T-cell (primary cell): ENCODE measurements around the gene KIAA1671. TPM values are rescaled to one million over a fixed set of nuclear protein-coding genes. Genes with fewer than 3 reads are reported as not detected.

ENCODE experiments used
- ATAC-seq, 4 experiments: fragments of 200-7000 bp in 3 of 4; fragments of 150-1000 bp in 1 of 4; cut with Tn5 transposase; replicated peaks in 1 of 4; 1 replicate in 3 of 4; 2 replicates in 1 of 4; pipeline ENCODE4 v1.10.0; 2021; ENCODE audit warnings: moderate library complexity in 3 of 4, mild to moderate bottlenecking in 2 of 4, moderate number of reproducible peaks in 1 of 4
- CTCF ChIA-PET, 2 donors: fragments of 300-600 bp; sonication (Branson Sonifier 250); formaldehyde crosslinking; loops; one replicate each; lab custom pipeline; 2022; ENCODE audit warnings: antibody characterized with exemption in 2 of 2; lab: Charles Lee
- POLR2A ChIA-PET, 2 donors: fragments of 300-600 bp; sonication (Branson Sonifier 250); formaldehyde crosslinking; loops; one replicate each; lab custom pipeline; 2022; ENCODE audit warnings: antibody characterized with exemption in 2 of 2; lab: Charles Lee
- DNase-seq, 35 experiments: peaks; one replicate each; pipeline versions ENCODE4 v3.0.0 to v3.0.0-alpha.2; 2013 to 2023
- H3K27ac ChIP-seq: one replicate; pipeline ENCODE4 v1.5.1; 2013; ENCODE audit warnings: low read length
- H3K27me3 ChIP-seq, 2 experiments: replicated peaks in 1 of 2; 1 replicate in 1 of 2; 2 replicates in 1 of 2; pipeline versions ENCODE4 v1.6.1 to v1.7.0; 2013; ENCODE audit warnings: low read length in 1 of 2, mixed read lengths in 1 of 2; ENCODE audit not compliant: control insufficient read depth in 2 of 2, insufficient read depth in 2 of 2; ENCODE audit errors: extremely low read depth in 1 of 2
- H3K36me3 ChIP-seq, 2 donors: 1 replicate in 1 of 2; 2 replicates in 1 of 2; pipeline versions ENCODE4 v1.6.1 to v1.7.0; 2013; ENCODE audit warnings: low read length in 1 of 2; ENCODE audit not compliant: control insufficient read depth in 2 of 2, insufficient read depth in 1 of 2; ENCODE audit errors: extremely low read depth in 1 of 2
- H3K4me1 ChIP-seq, 2 experiments: 1 replicate in 1 of 2; 2 replicates in 1 of 2; pipeline versions ENCODE4 v1.6.1 to v1.7.0; 2013; ENCODE audit warnings: low read length in 2 of 2, mixed read lengths in 1 of 2; ENCODE audit not compliant: insufficient read depth in 2 of 2, control insufficient read depth in 1 of 2; ENCODE audit errors: extremely low read depth in 1 of 2
- H3K4me3 ChIP-seq, 2 donors: 1 replicate in 1 of 2; 2 replicates in 1 of 2; pipeline versions ENCODE4 v1.5.1 to v1.7.0; 2013; ENCODE audit warnings: mild to moderate bottlenecking in 2 of 2, low read length in 1 of 2, moderate library complexity in 1 of 2; ENCODE audit not compliant: control insufficient read depth in 1 of 2; ENCODE audit errors: extremely low read depth in 1 of 2
- H3K9me3 ChIP-seq: 2 replicates; pipeline ENCODE4 v1.7.0; 2013
- H3K27ac Mint-ChIP-seq, 2 donors: one replicate each; pipeline ENCODE4 v1.8.0; 2020 to 2021; ENCODE audit warnings: mild to moderate bottlenecking in 2 of 2, mixed read lengths in 2 of 2
- H3K27me3 Mint-ChIP-seq, 2 donors: one replicate each; pipeline ENCODE4 v1.8.0; 2021 to 2022; ENCODE audit warnings: mixed read lengths in 2 of 2
- H3K36me3 Mint-ChIP-seq: one replicate; pipeline ENCODE4 v1.8.0; 2021; ENCODE audit warnings: mixed read lengths
- H3K4me1 Mint-ChIP-seq, 3 donors: one replicate each; pipeline ENCODE4 v1.8.0; 2020 to 2022; ENCODE audit warnings: mixed read lengths in 3 of 3, mild to moderate bottlenecking in 1 of 3
- H3K4me3 Mint-ChIP-seq, 3 donors: one replicate each; pipeline ENCODE4 v1.8.0; 2020 to 2022; ENCODE audit warnings: mild to moderate bottlenecking in 3 of 3, mixed read lengths in 3 of 3, moderate library complexity in 3 of 3
- H3K9me3 Mint-ChIP-seq, 3 donors: one replicate each; pipeline ENCODE4 v1.8.0; 2020 to 2022; ENCODE audit warnings: mixed read lengths in 3 of 3
- WGBS: methylation state at CpG from one replicate; pipeline ENCODE4 v1.1.5; 2013; ENCODE audit warnings: missing lambda C conversion rate; ENCODE audit not compliant: insufficient coverage; 5-methylcytosine and 5-hydroxymethylcytosine counted together
- total RNA-seq, 35 experiments: library from RNA in 6 of 35; stranded (reverse) in 6 of 35; fragments of 120-200 nt in 1 of 35; gene quantifications; one replicate each; pipeline versions ENCODE4 v1.2.1 to v1.2.4 and lab custom pipeline; 2013 to 2026

KIAA1671 gene
- total RNA-seq, 5 donors from 2014 or later (not counting 1 experiment from before 2014, with no cell fraction given): 5.1 to 20.3 (median 9.0) TPM

DNA sequence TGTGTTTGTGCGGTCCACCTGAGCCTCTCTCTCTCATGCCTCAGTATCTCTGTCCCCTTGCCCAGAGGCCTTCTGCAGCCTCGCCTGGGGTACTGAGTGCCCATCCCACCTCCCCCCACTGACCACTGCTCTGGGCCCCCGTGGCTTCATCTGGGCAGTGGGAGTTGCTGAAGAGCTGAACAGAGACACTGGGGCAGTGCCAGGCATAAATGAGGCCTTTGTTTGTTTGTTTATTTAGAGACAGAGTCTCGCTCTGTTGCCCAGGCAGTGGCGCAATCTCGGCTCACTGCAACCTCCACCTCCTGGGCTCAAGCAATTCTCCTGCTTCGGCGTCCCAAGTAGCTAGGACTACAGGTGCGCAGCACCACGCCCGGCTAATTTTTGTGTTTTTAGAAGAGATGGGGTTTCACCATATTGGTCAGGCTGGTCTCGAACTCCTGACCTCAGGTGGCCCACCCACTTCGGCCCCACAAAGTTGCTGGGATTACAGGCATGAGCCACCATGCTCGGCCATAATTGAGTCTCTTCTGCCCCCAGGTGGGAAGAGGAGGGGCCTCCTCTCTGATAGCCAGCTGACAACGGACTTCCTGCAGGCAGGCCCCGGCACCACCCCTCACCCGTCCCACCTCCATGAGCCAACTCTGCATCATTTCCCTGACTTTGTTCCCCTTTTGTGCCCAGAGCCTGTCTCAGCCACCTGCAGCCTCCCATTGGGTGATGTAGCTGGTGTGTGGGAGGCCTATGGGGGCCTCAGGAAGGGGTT is 256.4 kb downstream of the KIAA1671 start:
- Mint-ChIP-seq H3K36me3 (no peaks in the 10 kb centered on the region), H3K9me3 (peaks cover 5 to 8% (median 5%) of the 10 kb centered on the region in 3 donors), H3K4me3 (no peak overlapping the region), H3K27ac (no peak overlapping the region), H3K27me3 (peaks cover 0 to 7% of the 10 kb centered on the region in 2 donors), H3K4me1 (no peaks in the 10 kb centered on the region)
- no peaks in the 10 kb centered on the region for H3K36me3 ChIP-seq
- no peak overlapping the region for H3K27ac ChIP-seq
- H3K4me1 ChIP-seq: no peaks in the 10 kb centered on the region
- 75% methylated on average over 2 of the region's 17 CpGs for WGBS
- ChIA-PET CTCF (no interaction called here), POLR2A (no interaction called here)
- no peaks in the 10 kb centered on the region for H3K9me3 ChIP-seq
- ATAC-seq (no peak), DNase-seq (no peak)
- H3K4me3 ChIP-seq: no peak overlapping the region
- H3K27me3 ChIP-seq: peaks cover 0 to 5% of the 10 kb centered on the region in 2 experiments

GRCh38 chr22:25210793-25211192 is 258.3 kb downstream of the KIAA1671 start:
- Mint-ChIP-seq H3K9me3 (peaks cover 5 to 8% (median 7%) of the 10 kb centered on the region in 3 donors), H3K27ac (no peak overlapping the region), H3K36me3 (no peaks in the 10 kb centered on the region), H3K4me1 (no peaks in the 10 kb centered on the region), H3K27me3 (peaks cover 4 to 7% of the 10 kb centered on the region in 2 donors), H3K4me3 (no peak overlapping the region)
- DNase-seq (no peak), ATAC-seq (no peak)
- no peaks in the 10 kb centered on the region for H3K36me3 ChIP-seq
- peaks cover 0 to 5% of the 10 kb centered on the region in 2 experiments for H3K27me3 ChIP-seq
- H3K27ac ChIP-seq: no peak overlapping the region
- 90% methylated on average over 2 of the region's 3 CpGs for WGBS
- POLR2A ChIA-PET: no interaction called here
- no peaks in the 10 kb centered on the region for H3K4me1 ChIP-seq
- H3K4me3 ChIP-seq: no peak overlapping the region
- CTCF ChIA-PET: no interaction called here
- H3K9me3 ChIP-seq: no peaks in the 10 kb centered on the region

- Histone ChIP-seq H3K36me3 (no peaks in the 10 kb centered on the region), H3K9me3 (no peaks in the 10 kb centered on the region), H3K27me3 (peaks cover 2 to 5% of the 10 kb centered on the region in 2 experiments), H3K4me3 (no peak overlapping the region), H3K4me1 (no peaks in the 10 kb centered on the region), H3K27ac (no peak overlapping the region)
- no peaks in the 10 kb centered on the region for H3K36me3 Mint-ChIP-seq
- CTCF ChIA-PET: no interaction called here
- ATAC-seq: no peak
- H3K9me3 Mint-ChIP-seq: peaks cover 5 to 8% (median 7%) of the 10 kb centered on the region in 3 donors
- peaks cover 7 to 17% of the 10 kb centered on the region in 2 donors for H3K27me3 Mint-ChIP-seq
- no peaks in the 10 kb centered on the region for H3K4me1 Mint-ChIP-seq
- H3K27ac Mint-ChIP-seq: no peak overlapping the region
- POLR2A ChIA-PET: no interaction called here
- no peak overlapping the region for H3K4me3 Mint-ChIP-seq
- DNase-seq: no peak
- WGBS: no CpG with 5 or more reads among the region's 3 CpGs
Measured at GRCh38 chr22:25212337-25212736, 259.8 kb downstream of the KIAA1671 start.

GRCh38 chr22:25213221-25213620 is 260.7 kb downstream of the KIAA1671 start:
- Histone ChIP-seq H3K9me3 (no peaks in the 10 kb centered on the region), H3K36me3 (no peaks in the 10 kb centered on the region), H3K27ac (no peak overlapping the region), H3K4me3 (no peak overlapping the region), H3K4me1 (no peaks in the 10 kb centered on the region), H3K27me3 (peaks cover 2 to 10% of the 10 kb centered on the region in 2 experiments)
- peaks cover 5 to 8% (median 7%) of the 10 kb centered on the region in 3 donors for H3K9me3 Mint-ChIP-seq
- no peak overlapping the region for H3K27ac Mint-ChIP-seq
- H3K36me3 Mint-ChIP-seq: no peaks in the 10 kb centered on the region
- WGBS: no CpG with 5 or more reads among the region's 3 CpGs
- POLR2A ChIA-PET: no interaction called here
- DNase-seq (no peak), ATAC-seq (no peak)
- CTCF ChIA-PET: no interaction called here
- H3K4me1 Mint-ChIP-seq: no peaks in the 10 kb centered on the region
- H3K27me3 Mint-ChIP-seq: peaks cover 11 to 17% of the 10 kb centered on the region in 2 donors
- no peak overlapping the region for H3K4me3 Mint-ChIP-seq

DNA sequence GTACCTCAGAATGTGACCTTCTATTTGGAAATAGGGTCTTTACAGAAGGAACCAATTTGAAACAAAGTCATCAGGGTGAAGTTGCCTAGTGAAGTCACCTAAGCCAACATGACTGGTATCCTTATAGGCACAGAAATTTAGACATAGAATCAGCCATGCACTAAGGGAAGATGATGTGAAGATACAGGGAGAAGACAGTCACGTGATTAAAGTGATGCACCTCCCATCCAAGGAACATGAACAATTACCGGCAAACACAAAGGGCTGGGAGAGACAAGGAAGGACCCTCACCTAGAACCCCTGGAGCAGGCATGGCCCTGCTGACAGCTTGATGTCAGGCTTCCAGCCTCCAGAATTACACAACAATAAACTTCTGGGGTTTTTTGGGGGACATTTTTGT is 263.7 kb downstream of the KIAA1671 start:
- Histone ChIP-seq H3K27me3 (peaks cover 2 to 12% of the 10 kb centered on the region in 2 experiments), H3K4me3 (no peak overlapping the region), H3K4me1 (no peaks in the 10 kb centered on the region), H3K9me3 (no peaks in the 10 kb centered on the region), H3K27ac (no peak overlapping the region), H3K36me3 (no peaks in the 10 kb centered on the region)
- CTCF ChIA-PET: no interaction called here
- no CpG with 5 or more reads among the region's 2 CpGs for WGBS
- Mint-ChIP-seq H3K36me3 (no peaks in the 10 kb centered on the region), H3K4me3 (no peak overlapping the region), H3K27ac (no peak overlapping the region), H3K9me3 (peaks cover 5 to 8% (median 7%) of the 10 kb centered on the region in 3 donors), H3K27me3 (peaks cover 17 to 20% of the 10 kb centered on the region in 2 donors), H3K4me1 (no peaks in the 10 kb centered on the region)
- ATAC-seq: no peak
- no peak for DNase-seq
- POLR2A ChIA-PET: no interaction called here

GRCh38 chr22:25219211-25219689 is 266.7 kb downstream of the KIAA1671 start, which contains the start of gene CRYBB2:
Gene CRYBB2, plus strand, starts transcription at chr22:25219639. Its CDS starts 1,791 bp downstream, at chr22:25221430.
- 90% methylated on average over 15 of the region's 19 CpGs for WGBS

More at GRCh38 chr22:25219211-25219689, 266.7 kb downstream of the KIAA1671 start, which contains the start of gene CRYBB2:
- POLR2A ChIA-PET: no interaction called here
- Mint-ChIP-seq H3K9me3 (peaks cover 0 to 1% (median 0%) of the 10 kb centered on the region in 3 donors), H3K36me3 (no peaks in the 10 kb centered on the region), H3K4me3 (no peak within 1 kb of the TSS), H3K27ac (no peak within 1 kb of the TSS), H3K27me3 (peaks cover 25 to 32% of the 10 kb centered on the region in 2 donors), H3K4me1 (no peaks in the 10 kb centered on the region)
- Histone ChIP-seq H3K36me3 (no peaks in the 10 kb centered on the region), H3K4me3 (no peak within 1 kb of the TSS), H3K4me1 (no peaks in the 10 kb centered on the region), H3K27me3 (peaks cover 2 to 24% of the 10 kb centered on the region in 2 experiments), H3K27ac (no peak within 1 kb of the TSS), H3K9me3 (no peaks in the 10 kb centered on the region)
- DNase-seq (no peak), ATAC-seq (no peak)
- CTCF ChIA-PET: no interaction called here
